Lower leg skin (tissue), 4 donors: ENCODE measurements around the gene KRT34. TPM values are rescaled to one million over a fixed set of nuclear protein-coding genes. Genes with fewer than 3 reads are reported as not detected.
"Not testable (repeated sequence)": the region's sequence is repeated elsewhere in the genome, so short reads cannot be mapped to it uniquely, and the experiment has no call there.

Experiments used
- DNase-seq, 2 donors: peaks; one replicate each; pipeline ENCODE4 v3.0.0-alpha.2; 2019; ENCODE audit warnings: low spot score in 2 of 2
- H3K4me3 ChIP-seq: fragments of 200-600 bp; sonication (generic); 2 replicates; pipeline ENCODE4 v1.5.1; 2017; ENCODE audit warnings: mild to moderate bottlenecking, low read depth; ENCODE audit not compliant: poor library complexity, severe bottlenecking
- CTCF ChIP-seq, 3 donors: fragments of 450-650 bp; IDR thresholded peaks; one replicate each; pipeline ENCODE4 v1.5.1; 2016; ENCODE audit warnings: antibody characterized with exemption in 3 of 3, mild to moderate bottlenecking in 3 of 3, moderate library complexity in 2 of 3
- POLR2A ChIP-seq, 2 donors: fragments of 450-650 bp; IDR thresholded peaks; one replicate each; pipeline ENCODE4 v1.6.1; 2016 to 2017; ENCODE audit warnings: antibody characterized with exemption in 2 of 2, mild to moderate bottlenecking in 1 of 2, moderate library complexity in 1 of 2
- WGBS, 2 donors: methylation state at CpG; one replicate each; pipeline ENCODE4 v1.1.5; 2018; 5-methylcytosine and 5-hydroxymethylcytosine counted together
- intact Hi-C: fragments of 100-400 bp; cut with DNase I; formaldehyde crosslinking; loops from one replicate; pipeline ENCODE4 v1.15.0; 2023; ENCODE audit warnings: low total_unique reads
- total RNA-seq, 4 donors: library from RNA; depleted of rRNA; stranded (reverse); fragments of >200 nt; gene quantifications; one replicate each; pipeline ENCODE4 v1.1.0, GENCODE V29; 2016

The KRT34 gene
- 100 to 1,000 TPM in 1 of 4 donors, 10 to 100 TPM in 1, 1 to 10 TPM in 1, under 1 TPM in 1; 0.72 to 143 (median 6.3) TPM for total RNA-seq

- DNase-seq, intact Hi-C loops, H3K4me3 ChIP-seq: not testable (repeated sequence)
- WGBS, 2 donors, result 92 to 96% methylated on average over 13 of the region's 13 CpGs
Observed at GRCh38 chr17:41381943-41382342, at the start of gene KRT34. KRT34 (minus strand) TSS chr17:41382306; CDS start chr17:41382246, 60 bp downstream.

- H3K4me3 ChIP-seq, DNase-seq, intact Hi-C loops: not testable (repeated sequence)
- WGBS, 2 donors, result 92 to 94% methylated on average over 9 of the region's 9 CpGs
Observed at GRCh38 chr17:41430376-41430775, 48.3 kb upstream of the KRT34 start.

- TF ChIP-seq CTCF (IDR thresholded peaks at IDR 0.05) (no peak), POLR2A (IDR thresholded peaks at IDR 0.05) (no peak)
- DNase-seq, result no peak
- WGBS, 2 donors, result 77 to 80% methylated on average over 7 of the region's 7 CpGs
- H3K4me3 ChIP-seq, result no peak overlapping the region
- intact Hi-C loops, result no loop called here
Observed at GRCh38 chr17:41429667-41430066, 47.6 kb upstream of the KRT34 start.

- WGBS, 2 donors, result 68 to 73% methylated on average over 4 of the region's 4 CpGs
- intact Hi-C loops, result no loop called here
- TF ChIP-seq CTCF (IDR thresholded peaks at IDR 0.05), result no peak
- no peak for TF ChIP-seq POLR2A (IDR thresholded peaks at IDR 0.05)
- no peak for DNase-seq
- H3K4me3 ChIP-seq, result no peak overlapping the region
Observed at GRCh38 chr17:41428591-41429291, 46.6 kb upstream of the KRT34 start.

GRCh38 chr17:41424111-41424635, 42.1 kb upstream of the KRT34 start, which contains the start of gene KRT37:
KRT37 (minus strand) TSS chr17:41424585; CDS start chr17:41424523, 62 bp downstream.
- WGBS, 2 donors, result 94 to 95% methylated on average over 12 to 13 of the region's 13 CpGs
- TF ChIP-seq POLR2A (IDR thresholded peaks at IDR 0.05), result no peak
- no peak for TF ChIP-seq CTCF (IDR thresholded peaks at IDR 0.05)
- DNase-seq, result no peak
- no peak within 1 kb of the TSS for H3K4me3 ChIP-seq
- intact Hi-C loops, result no loop called here

- WGBS, 2 donors, result 95% methylated on average over 11 of the region's 11 CpGs; no CpG with 5 or more reads in 1 of the 2 donors
- intact Hi-C loops, result not testable (repeated sequence)
Observed at GRCh38 chr17:41422586-41422985, 40.5 kb upstream of the KRT34 start.

GRCh38 chr17:41421617-41422016, 39.5 kb upstream of the KRT34 start:
- DNase-seq, result no peak
- no peak for TF ChIP-seq POLR2A (IDR thresholded peaks at IDR 0.05)
- TF ChIP-seq CTCF (IDR thresholded peaks at IDR 0.05), result no peak
- 57 to 59% methylated on average over 4 of the region's 4 CpGs for WGBS, 2 donors
- intact Hi-C loops, result no loop called here
- H3K4me3 ChIP-seq, result no peak overlapping the region

More at GRCh38 chr17:41422586-41422985, 40.5 kb upstream of the KRT34 start:
- not testable (repeated sequence) for DNase-seq, H3K4me3 ChIP-seq
